Stimulated activated CD4-positive, alpha-beta T cell treated with anti-CD3 and anti-CD28 coated beads, Interleukin-4, amount 100 ng/mL, for 24 hours (primary cell): Measurements from ENCODE around the gene TRIM9.

Experiments
- DNase-seq: peaks from one replicate; pipeline ENCODE4 v3.0.0-alpha.2; 2020

Gene TRIM9

DNA sequence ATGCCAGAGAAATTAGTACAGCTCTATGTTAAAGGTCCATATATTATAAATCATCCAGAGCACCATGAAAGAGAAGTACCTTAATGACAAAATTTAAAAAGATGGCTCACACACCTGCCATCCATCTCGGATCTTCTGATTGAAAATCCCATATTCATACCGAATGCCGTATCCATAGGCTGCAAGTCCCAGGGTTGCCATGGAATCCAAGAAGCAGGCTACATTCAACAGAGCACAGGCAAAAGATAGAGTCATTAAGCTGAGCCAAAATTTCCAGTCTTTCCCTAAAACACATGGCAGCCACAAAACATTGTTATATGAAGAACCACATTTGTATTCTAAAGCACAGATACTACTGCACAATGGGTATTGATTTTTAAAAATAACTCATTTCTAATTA, 163.3 kb downstream of the TRIM9 start:
- DNase-seq = no peak

DNA sequence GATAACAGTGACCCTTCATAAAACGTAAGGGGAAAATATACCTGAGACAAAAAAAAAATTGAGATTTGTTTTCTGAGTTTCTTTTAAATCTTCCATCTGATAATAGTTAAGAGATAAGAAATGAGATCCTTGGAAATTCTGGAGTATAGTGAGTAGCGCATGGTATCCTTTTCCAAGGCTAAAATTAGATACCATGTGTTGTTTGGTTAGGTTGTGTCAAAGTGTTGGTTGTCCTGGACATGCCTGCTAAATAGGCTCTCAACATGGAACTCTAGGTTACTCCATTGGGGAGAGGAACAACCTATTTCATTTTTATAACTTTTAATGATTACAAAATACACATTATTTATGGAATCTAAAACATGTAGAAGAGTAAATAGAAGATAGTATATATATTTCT, 165.4 kb downstream of the TRIM9 start:
- no peak for DNase-seq

DNA sequence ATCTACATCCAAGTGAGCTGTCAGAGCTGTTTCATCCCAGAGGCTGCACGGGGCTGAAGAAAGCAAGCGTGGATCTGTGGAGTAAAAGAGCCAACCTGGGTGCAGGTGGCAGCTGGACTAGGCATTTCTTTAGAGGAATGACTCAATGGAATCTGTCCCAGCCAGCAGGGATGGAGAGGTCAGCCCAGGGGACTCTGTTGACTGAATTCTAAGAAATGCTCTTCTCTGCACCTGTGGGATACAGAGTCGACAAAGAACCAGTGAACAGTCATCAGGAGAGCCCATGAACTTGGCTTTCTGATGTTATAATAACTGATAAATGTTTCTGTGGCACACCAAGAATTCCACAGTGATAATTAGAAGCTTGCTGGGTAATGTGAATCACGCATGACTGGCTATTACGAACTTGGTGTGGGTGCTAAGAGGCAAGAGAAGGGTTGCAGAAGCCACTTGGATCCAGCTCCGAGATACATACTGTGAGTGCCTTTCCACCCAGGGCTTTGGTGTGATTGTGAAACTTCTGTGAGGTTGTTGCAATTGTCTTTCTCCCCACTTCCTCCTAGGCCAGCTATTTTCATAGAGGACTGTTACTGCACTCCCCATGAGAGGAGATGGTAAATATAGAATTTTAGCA, 166.8 kb downstream of the TRIM9 start:
- DNase-seq = no peak

DNA sequence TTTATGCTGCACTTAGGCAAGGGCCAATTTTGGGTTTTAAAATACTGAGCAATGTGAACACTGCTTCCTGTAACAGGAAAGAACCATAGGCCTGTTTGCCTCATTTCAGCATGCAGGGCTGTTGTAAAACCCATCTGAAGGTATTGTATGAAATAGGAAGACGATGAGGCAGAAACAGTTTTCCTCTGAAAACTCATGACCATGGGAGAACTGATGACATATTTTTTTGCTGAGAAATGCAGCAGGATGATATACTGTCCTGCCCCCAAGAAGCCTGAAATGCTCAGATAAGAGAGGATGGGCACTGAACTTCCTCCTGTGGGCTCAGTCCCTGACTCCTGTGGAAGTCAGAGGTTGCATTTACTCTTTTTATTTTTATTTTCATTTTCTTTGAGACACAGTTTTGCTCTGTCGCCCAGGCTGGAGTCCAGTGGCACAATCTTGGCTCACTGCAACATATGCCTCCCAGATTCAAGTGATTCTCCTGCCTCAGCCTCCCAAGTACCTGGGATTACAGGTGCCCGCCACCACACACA, 168.0 kb downstream of the TRIM9 start:
- DNase-seq = no peak
